Activated naive CD8-positive, alpha-beta T cell treated with anti-CD3 and anti-CD28 coated beads, Interleukin-2, amount 10 ng/mL, durations not matched to agents 7 days and 5 days (primary cell): ENCODE data around the gene ASB3. TPM values are rescaled to one million over a fixed set of nuclear protein-coding genes. Genes with fewer than 3 reads are reported as not detected.
"Not testable (repeated sequence)": the region's sequence is repeated elsewhere in the genome, so short reads cannot be mapped to it uniquely, and the experiment has no call there.

Experiments used
- ATAC-seq: fragments of 150-1000 bp; cut with Tn5 transposase; one replicate; pipeline ENCODE4 v1.10.0; 2021; ENCODE audit warnings: low read depth, moderate library complexity
- POLR2A ChIA-PET: fragments of 350-600 bp; sonication (Branson Sonifier 250); formaldehyde crosslinking; loops from one replicate; lab custom pipeline; 2021; ENCODE audit warnings: antibody characterized with exemption; lab: Charles Lee
- DNase-seq: peaks from one replicate; pipeline ENCODE4 v3.0.0; 2021
- H3K27ac Mint-ChIP-seq: one replicate; pipeline ENCODE4 v1.8.0; 2022; ENCODE audit warnings: mild to moderate bottlenecking, mixed read lengths
- H3K27me3 Mint-ChIP-seq: one replicate; pipeline ENCODE4 v1.8.0; 2022; ENCODE audit warnings: mild to moderate bottlenecking, moderate library complexity, mixed read lengths
- H3K36me3 Mint-ChIP-seq: one replicate; pipeline ENCODE4 v1.8.0; 2021; ENCODE audit warnings: mild to moderate bottlenecking, mixed read lengths
- H3K4me1 Mint-ChIP-seq: one replicate; pipeline ENCODE4 v1.8.0; 2021; ENCODE audit warnings: mixed read lengths
- H3K4me3 Mint-ChIP-seq: one replicate; pipeline ENCODE4 v1.8.0; 2022; ENCODE audit warnings: mild to moderate bottlenecking, moderate library complexity, mixed read lengths
- H3K9me3 Mint-ChIP-seq: one replicate; pipeline ENCODE4 v1.8.0; 2021; ENCODE audit warnings: mixed read lengths
- total RNA-seq, 2 experiments: library from RNA; stranded (reverse); gene quantifications; one replicate each; pipeline ENCODE4 v1.2.3, GENCODE V29; 2021

Gene ASB3
- total RNA-seq, 2 experiments from 2014 or later = 29.8 to 32.1 TPM

GRCh38 chr2:53701221-53701620, 85.5 kb downstream of the ASB3 start:
- Mint-ChIP-seq H3K4me1 (no peaks in the 10 kb centered on the region), H3K9me3 (peaks cover 3% of the 10 kb centered on the region), H3K4me3 (no peak overlapping the region), H3K27me3 (no peaks in the 10 kb centered on the region), H3K27ac (no peak overlapping the region), H3K36me3 (peaks cover 34% of the 10 kb centered on the region)
- DNase-seq (no peak), ATAC-seq (no peak)
- POLR2A ChIA-PET = no interaction called here

- Mint-ChIP-seq H3K36me3 (peaks cover 33% of the 10 kb centered on the region), H3K9me3 (peaks cover 3% of the 10 kb centered on the region), H3K4me3 (no peak overlapping the region), H3K27ac (no peak overlapping the region), H3K4me1 (no peaks in the 10 kb centered on the region), H3K27me3 (no peaks in the 10 kb centered on the region)
- ATAC-seq (no peak), DNase-seq (no peak)
- POLR2A ChIA-PET = no interaction called here
These were observed 89.1 kb downstream of the ASB3 start for GRCh38 chr2:53697686-53698085.

- H3K36me3 Mint-ChIP-seq = peaks cover 33% of the 10 kb centered on the region
- H3K4me3 Mint-ChIP-seq = no peak overlapping the region
- POLR2A ChIA-PET = no interaction called here
- H3K27ac Mint-ChIP-seq = no peak overlapping the region
- H3K9me3 Mint-ChIP-seq = peaks cover 3% of the 10 kb centered on the region
- no peaks in the 10 kb centered on the region for H3K27me3 Mint-ChIP-seq
- H3K4me1 Mint-ChIP-seq = no peaks in the 10 kb centered on the region
- ATAC-seq = no peak
- DNase-seq = no peak
These were observed 89.7 kb downstream of the ASB3 start for GRCh38 chr2:53697092-53697491.

- Mint-ChIP-seq H3K27me3 (no peaks in the 10 kb centered on the region), H3K27ac (no peak overlapping the region), H3K4me3 (no peak overlapping the region), H3K9me3 (peaks cover 3% of the 10 kb centered on the region), H3K4me1 (peaks cover 2% of the 10 kb centered on the region), H3K36me3 (peaks cover 38% of the 10 kb centered on the region)
- DNase-seq (no peak), ATAC-seq (no peak)
- POLR2A ChIA-PET = no interaction called here
These were observed 91.2 kb downstream of the ASB3 start for GRCh38 chr2:53695575-53695974.

GRCh38 chr2:53694096-53694771, 92.5 kb downstream of the ASB3 start:
- Mint-ChIP-seq H3K27me3 (no peaks in the 10 kb centered on the region), H3K27ac (no peak overlapping the region), H3K4me1 (peaks cover 2% of the 10 kb centered on the region), H3K9me3 (peaks cover 3% of the 10 kb centered on the region), H3K4me3 (no peak overlapping the region), H3K36me3 (peaks cover 30% of the 10 kb centered on the region)
- ATAC-seq (no peak), DNase-seq (no peak)
- POLR2A ChIA-PET = no interaction called here

- H3K4me3 Mint-ChIP-seq = no peak overlapping the region
- H3K9me3 Mint-ChIP-seq = no peaks in the 10 kb centered on the region
- peaks cover 27% of the 10 kb centered on the region for H3K36me3 Mint-ChIP-seq
- no peak for DNase-seq
- ATAC-seq = no peak
- POLR2A ChIA-PET = no interaction called here
- H3K27me3 Mint-ChIP-seq = no peaks in the 10 kb centered on the region
- H3K4me1 Mint-ChIP-seq = peaks cover 2% of the 10 kb centered on the region
- H3K27ac Mint-ChIP-seq = no peak overlapping the region
These were observed 95.9 kb downstream of the ASB3 start for GRCh38 chr2:53690876-53691275.

- Mint-ChIP-seq H3K4me3 (no peak overlapping the region), H3K36me3 (peaks cover 11% of the 10 kb centered on the region), H3K4me1 (no peaks in the 10 kb centered on the region), H3K27ac (no peak overlapping the region), H3K9me3 (peaks cover 4% of the 10 kb centered on the region), H3K27me3 (no peaks in the 10 kb centered on the region)
- ATAC-seq (no peak), DNase-seq (no peak)
- POLR2A ChIA-PET = interaction anchor here (0.6 kb wide), 1 partner anchor 53 kb away, joined by 5 read pairs; no protein-coding TSS in a partner anchor
These were observed 113.8 kb downstream of the ASB3 start for GRCh38 chr2:53672881-53673522.

- no peaks in the 10 kb centered on the region for H3K27me3 Mint-ChIP-seq
- no peak for ATAC-seq
- H3K4me3 Mint-ChIP-seq = no peak overlapping the region
- H3K27ac Mint-ChIP-seq = no peak overlapping the region
- H3K9me3 Mint-ChIP-seq = peaks cover 7% of the 10 kb centered on the region
- no peaks in the 10 kb centered on the region for H3K4me1 Mint-ChIP-seq
- POLR2A ChIA-PET = no interaction called here
- no peak for DNase-seq
- H3K36me3 Mint-ChIP-seq = peaks cover 17% of the 10 kb centered on the region
These were observed 116.4 kb downstream of the ASB3 start for GRCh38 chr2:53670331-53670730.

GRCh38 chr2:53668624-53669026, 118.1 kb downstream of the ASB3 start:
- DNase-seq = no peak
- Mint-ChIP-seq H3K27me3 (no peaks in the 10 kb centered on the region), H3K9me3 (peaks cover 8% of the 10 kb centered on the region), H3K4me3 (no peak overlapping the region), H3K4me1 (no peaks in the 10 kb centered on the region), H3K36me3 (peaks cover 20% of the 10 kb centered on the region), H3K27ac (no peak overlapping the region)
- POLR2A ChIA-PET = no interaction called here
- no peak for ATAC-seq

GRCh38 chr2:53667130-53667529, 119.6 kb downstream of the ASB3 start:
- POLR2A ChIA-PET, ATAC-seq: not testable (repeated sequence)

GRCh38 chr2:53660886-53661285, 125.9 kb downstream of the ASB3 start:
- Mint-ChIP-seq H3K4me3 (no peak overlapping the region), H3K4me1 (no peaks in the 10 kb centered on the region), H3K27me3 (no peaks in the 10 kb centered on the region), H3K36me3 (peaks cover 19% of the 10 kb centered on the region), H3K27ac (no peak overlapping the region), H3K9me3 (peaks cover 3% of the 10 kb centered on the region)
- no peak for DNase-seq
- ATAC-seq = no peak
- POLR2A ChIA-PET = no interaction called here

More at GRCh38 chr2:53667130-53667529, 119.6 kb downstream of the ASB3 start:
- not testable (repeated sequence) for H3K4me3 Mint-ChIP-seq, H3K4me1 Mint-ChIP-seq, H3K9me3 Mint-ChIP-seq, H3K27ac Mint-ChIP-seq, H3K27me3 Mint-ChIP-seq, DNase-seq
- H3K36me3 Mint-ChIP-seq = peaks cover 26% of the 10 kb centered on the region

GRCh38 chr2:53658474-53658873, 128.3 kb downstream of the ASB3 start:
- DNase-seq, POLR2A ChIA-PET, H3K27me3 Mint-ChIP-seq, H3K9me3 Mint-ChIP-seq, H3K4me1 Mint-ChIP-seq, H3K4me3 Mint-ChIP-seq, ATAC-seq: not testable (repeated sequence)
- H3K36me3 Mint-ChIP-seq = peaks cover 12% of the 10 kb centered on the region
- H3K27ac Mint-ChIP-seq = peak overlapping the region; percentile 16

- H3K9me3 Mint-ChIP-seq = peaks cover 2% of the 10 kb centered on the region
- DNase-seq (no peak), ATAC-seq (no peak)
- H3K4me1 Mint-ChIP-seq = no peaks in the 10 kb centered on the region
- no peak overlapping the region for H3K4me3 Mint-ChIP-seq
- peaks cover 2% of the 10 kb centered on the region for H3K36me3 Mint-ChIP-seq
- peaks cover 6% of the 10 kb centered on the region for H3K27me3 Mint-ChIP-seq
- no peak overlapping the region for H3K27ac Mint-ChIP-seq
- POLR2A ChIA-PET = no interaction called here
These were observed 131.5 kb downstream of the ASB3 start for GRCh38 chr2:53655256-53655655.

- no peak overlapping the region for H3K27ac Mint-ChIP-seq
These were observed 132.4 kb downstream of the ASB3 start for GRCh38 chr2:53654396-53654795.

More at GRCh38 chr2:53654396-53654795, 132.4 kb downstream of the ASB3 start:
- Mint-ChIP-seq H3K9me3 (peaks cover 2% of the 10 kb centered on the region), H3K27me3 (peaks cover 6% of the 10 kb centered on the region), H3K4me3 (no peak overlapping the region), H3K36me3 (peaks cover 2% of the 10 kb centered on the region), H3K4me1 (no peaks in the 10 kb centered on the region)
- POLR2A ChIA-PET = no interaction called here
- DNase-seq = no peak
- ATAC-seq = no peak
